ENCODE measurements around the gene SPATS2L.

The SPATS2L gene

GRCh38 chr2:200419325-200419724, 112.8 kb downstream of the SPATS2L start:
- DNase-seq: no peak

GRCh38 chr2:200421270-200421669, 114.8 kb downstream of the SPATS2L start:
- no peak for DNase-seq

GRCh38 chr2:200422071-200422470, 115.6 kb downstream of the SPATS2L start:
- DNase-seq: no peak

- no peak for DNase-seq
Measured at GRCh38 chr2:200422532-200423261, 116.2 kb downstream of the SPATS2L start.

GRCh38 chr2:200423541-200423940, 117.0 kb downstream of the SPATS2L start:
- no peak for DNase-seq

DNA sequence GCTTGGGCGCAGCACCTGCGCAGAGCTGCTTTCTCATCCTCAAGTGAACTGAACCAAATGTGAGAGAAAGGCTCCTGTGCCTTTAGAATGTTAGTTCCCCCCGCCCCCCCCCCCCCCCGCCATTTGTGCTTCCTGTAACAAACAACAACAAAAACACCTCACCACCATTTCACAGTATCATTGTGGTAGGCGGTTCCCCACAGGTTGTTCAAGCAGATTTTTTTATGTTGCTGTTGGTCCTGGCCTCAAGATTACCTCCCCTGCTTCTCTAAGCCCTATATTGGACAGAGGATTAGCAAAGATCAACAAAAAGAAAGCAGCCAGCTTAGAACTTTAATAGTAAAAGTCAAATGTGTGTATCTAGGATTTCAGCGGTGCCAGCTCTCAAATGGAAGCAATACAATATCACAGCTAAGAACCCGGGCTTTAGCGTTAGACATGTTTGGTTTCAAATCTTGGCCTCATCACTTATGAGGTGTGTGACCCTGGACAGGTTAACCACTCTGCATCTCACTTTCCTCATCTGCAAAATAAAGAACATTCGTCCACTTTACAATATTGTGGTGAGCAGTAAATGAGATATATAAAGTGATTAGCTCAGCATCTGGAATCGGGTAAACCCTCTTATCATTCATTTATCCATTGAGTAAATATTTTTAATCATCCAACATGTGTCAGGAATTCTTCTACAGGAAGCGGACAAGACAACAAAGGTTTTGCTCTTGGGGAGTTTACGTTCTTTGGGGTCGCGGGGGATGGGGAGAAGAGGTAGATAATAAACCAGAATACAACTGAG, 118.7 kb downstream of the SPATS2L start:
- no peak for DNase-seq

DNA sequence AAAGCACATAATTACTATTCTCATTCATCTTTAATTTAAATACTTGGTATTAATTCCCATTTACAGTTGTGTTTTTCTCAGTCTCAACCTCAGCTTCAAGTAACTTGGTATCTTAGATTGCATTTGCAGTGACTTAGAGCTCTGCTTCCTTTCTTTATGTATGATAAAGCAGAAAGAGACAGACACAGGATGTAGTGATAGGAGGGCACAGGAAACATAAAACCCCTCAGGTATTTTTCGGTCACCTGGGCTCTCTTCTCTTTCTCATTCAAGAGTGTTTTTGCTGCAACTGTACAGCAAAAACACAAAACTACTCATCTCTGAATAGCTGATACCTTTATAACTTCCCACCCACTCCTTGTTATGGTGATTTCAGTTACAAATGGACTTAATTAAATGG, 120.3 kb downstream of the SPATS2L start:
- no peak for DNase-seq

GRCh38 chr2:200428961-200429665, 122.6 kb downstream of the SPATS2L start:
- no peak for DNase-seq

- DNase-seq: no peak
Measured at GRCh38 chr2:200430017-200430416, 123.5 kb downstream of the SPATS2L start.

DNA sequence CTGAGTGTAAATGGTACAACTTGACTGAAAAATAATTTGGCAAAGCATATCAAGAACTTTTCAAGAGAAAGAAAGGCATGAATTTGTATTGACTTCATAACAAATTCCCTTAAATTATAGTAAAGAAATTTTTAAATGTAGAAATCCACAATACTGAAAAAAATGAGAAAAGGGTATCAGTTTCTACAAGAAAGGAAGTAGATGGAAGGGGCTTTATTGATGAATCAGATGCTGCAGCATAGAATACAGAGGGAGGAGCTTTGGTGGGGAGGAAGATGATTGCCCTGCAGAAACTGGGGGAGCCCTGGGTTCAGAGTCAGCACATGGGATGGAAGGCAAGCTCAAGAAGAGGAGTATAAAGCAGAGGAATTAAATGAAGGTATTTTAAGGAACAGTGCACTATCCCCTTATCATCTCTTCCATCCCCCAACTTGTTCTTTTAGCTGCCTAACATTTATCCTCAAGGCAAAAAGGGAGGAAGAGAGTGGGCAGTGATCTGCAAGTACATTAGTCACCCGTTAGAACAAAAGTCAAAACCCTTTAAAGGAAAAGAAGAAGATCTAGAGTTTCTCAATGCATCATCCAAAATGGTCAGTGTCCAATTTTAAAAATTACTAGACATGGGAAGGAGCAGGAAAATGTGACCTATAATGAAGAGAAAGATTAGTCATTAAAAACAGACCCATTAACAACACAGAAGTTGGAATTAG, 125.7 kb downstream of the SPATS2L start:
- DNase-seq: no peak

- DNase-seq: no peak
Measured at GRCh38 chr2:200435379-200435778, 128.9 kb downstream of the SPATS2L start.

GRCh38 chr2:200438251-200438650, 131.8 kb downstream of the SPATS2L start:
- DNase-seq: no peak

- DNase-seq: no peak
Measured at GRCh38 chr2:200438846-200439245, 132.4 kb downstream of the SPATS2L start.

DNA sequence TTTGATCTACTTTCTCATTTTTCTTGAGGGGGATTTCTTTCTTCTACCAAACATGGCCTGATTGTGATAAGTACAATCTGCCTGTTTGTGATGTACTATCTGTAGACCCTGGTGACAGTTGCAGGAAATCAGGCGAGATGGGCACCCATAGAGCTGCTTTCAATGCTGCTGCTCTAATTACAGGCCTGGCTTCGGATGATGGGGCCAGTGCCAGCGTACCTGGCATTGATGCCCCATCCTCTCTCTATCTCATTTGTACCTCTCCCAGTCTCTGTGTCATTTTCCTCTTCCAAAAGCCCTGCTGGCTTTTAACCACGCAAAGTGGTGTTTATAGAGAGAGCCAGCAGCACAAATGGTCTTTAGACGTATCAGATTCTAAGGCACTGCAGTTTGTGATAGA, 133.5 kb downstream of the SPATS2L start:
- DNase-seq: no peak

DNA sequence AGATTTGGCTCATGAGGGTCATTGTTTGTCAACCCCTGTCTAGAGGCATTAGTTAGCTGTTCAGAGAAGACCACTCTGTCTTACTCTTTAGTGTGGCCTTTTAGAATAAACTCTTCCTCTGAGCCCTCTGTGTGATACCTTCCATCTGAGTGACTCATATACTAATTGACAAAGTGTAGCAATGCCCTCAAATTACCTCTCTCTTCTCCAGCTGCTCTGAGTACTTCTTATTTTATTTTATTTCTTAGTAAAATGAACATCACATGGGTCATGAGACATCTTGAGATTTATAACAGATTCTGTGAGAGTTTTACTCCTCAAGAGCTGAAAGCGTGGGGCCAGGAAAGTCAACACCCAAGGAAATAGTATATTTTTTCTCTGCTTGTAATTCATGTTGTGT, 136.0 kb downstream of the SPATS2L start:
- DNase-seq: no peak

DNA sequence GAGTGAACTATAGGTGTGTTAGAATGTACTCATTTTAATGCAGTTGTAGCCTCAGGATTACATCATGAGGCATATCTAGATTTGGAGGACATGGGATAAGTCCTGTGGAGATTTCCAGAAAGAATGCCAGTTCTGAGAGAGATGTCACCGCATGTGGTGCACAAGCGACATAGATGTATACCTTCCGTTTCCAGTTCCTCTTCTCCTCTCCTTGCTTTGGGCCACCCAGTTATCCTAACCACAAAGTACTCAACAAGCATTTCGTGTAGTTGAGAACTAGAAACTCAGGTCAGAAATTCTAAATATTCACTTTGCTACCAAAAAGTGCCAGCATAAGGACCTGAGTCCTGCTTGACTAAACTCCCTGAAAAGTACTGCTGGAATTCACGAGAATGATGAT, 136.9 kb downstream of the SPATS2L start:
- DNase-seq: no peak

- no peak for DNase-seq
Measured at GRCh38 chr2:200443916-200444315, 137.4 kb downstream of the SPATS2L start.

DNA sequence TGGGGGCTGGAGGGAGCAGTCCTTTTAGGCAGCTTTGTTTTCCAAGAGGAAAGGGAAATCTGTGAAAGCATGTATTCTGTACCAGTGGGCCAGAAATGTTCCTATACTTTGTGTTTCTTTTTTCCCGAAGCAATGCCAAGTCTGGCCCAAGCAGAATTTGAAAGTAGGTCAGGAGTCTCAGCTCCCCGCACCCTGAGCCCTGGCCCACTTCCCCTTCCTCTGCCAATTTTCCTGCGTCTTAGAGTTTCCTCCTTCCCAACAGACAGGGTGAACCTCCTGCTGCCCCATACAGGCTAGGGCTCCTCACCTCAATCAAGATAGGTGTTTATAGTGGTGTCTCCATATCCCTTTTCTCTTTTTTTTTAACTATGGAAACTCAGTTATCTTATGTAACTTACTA, 138.0 kb downstream of the SPATS2L start:
- no peak for DNase-seq

DNA sequence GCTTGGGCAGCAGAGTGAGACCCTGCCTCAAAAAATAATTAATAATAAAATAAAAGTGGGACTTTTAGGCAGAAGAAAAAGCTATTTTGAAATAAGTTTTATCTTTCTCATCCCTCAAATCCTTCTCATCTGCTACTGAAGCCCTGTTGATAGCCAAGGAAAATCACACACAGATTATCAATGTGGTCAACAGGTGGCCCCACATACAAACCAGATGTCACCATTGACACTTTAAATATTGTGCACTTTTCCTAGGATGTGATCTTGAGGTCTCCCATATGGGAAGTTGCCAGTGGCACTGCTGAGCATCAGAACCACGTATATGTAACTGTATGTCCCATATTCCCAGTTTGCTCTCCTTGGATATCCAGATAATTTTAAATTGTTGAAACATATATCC, 138.8 kb downstream of the SPATS2L start:
- DNase-seq: no peak

DNA sequence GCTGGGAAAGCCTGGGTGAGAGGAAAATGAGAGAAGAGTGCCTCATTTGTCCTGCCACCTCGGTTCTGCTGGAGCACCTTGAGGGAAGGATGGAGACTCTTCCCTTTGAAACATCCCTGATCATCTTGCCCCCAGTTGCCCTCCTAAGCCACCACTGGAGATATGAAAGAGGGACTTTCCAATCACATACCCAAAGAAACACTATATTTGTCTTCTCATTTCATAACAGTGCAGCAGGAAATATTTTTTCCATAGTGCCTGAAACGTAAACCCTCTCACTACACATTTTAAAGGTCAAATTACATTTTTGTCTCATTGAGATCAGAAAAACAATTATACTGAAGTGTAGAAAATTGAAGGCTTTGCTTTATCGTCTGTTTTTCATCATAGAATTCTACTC, 140.1 kb downstream of the SPATS2L start:
- no peak for DNase-seq

- no peak for DNase-seq
Measured at GRCh38 chr2:200447139-200447855, 140.8 kb downstream of the SPATS2L start.

GRCh38 chr2:200448455-200448854, 142.0 kb downstream of the SPATS2L start:
- no peak for DNase-seq
